Vagina (tissue), 2 donors: ENCODE measurements around the gene ARFGEF3.

ENCODE experiments used
- POLR2A ChIP-seq, 2 donors: fragments of 450-650 bp; IDR thresholded peaks; one replicate each; pipeline ENCODE4 v1.6.1; 2017; ENCODE audit warnings: antibody characterized with exemption in 2 of 2, mild to moderate bottlenecking in 2 of 2, moderate library complexity in 2 of 2
- TF ChIP-seq, protein P1 (sequence below), 3 experiments: fragments of 450-650 bp in 2 of 3; fragments of 200-600 bp in 1 of 3; sonication (generic) in 1 of 3; IDR thresholded peaks; one replicate each; pipeline ENCODE4 v1.5.1; 2017 to 2019; ENCODE audit warnings: antibody characterized with exemption in 3 of 3, mild to moderate bottlenecking in 2 of 3, moderate library complexity in 2 of 3

DNA sequence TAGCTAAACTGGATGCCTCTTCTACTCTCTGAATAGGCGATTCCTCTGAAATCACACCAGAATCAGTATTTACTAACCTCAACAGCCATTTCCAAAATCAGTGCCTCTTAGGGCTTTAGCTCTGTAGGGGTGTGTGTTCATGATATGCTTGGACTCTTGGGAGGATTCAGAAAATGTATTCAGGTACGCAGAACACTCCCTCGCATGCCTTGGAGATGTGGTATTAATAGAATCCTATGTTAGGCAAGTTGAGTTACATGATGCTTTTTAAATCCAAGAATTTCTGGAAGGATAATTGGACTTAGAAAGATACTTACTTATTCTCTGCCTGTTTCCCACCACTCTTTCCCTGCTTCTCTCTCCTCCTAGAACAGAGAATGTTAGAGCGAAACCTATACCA is 88.3 kb downstream of the ARFGEF3 start:
- TF ChIP-seq POLR2A (IDR thresholded peaks at IDR 0.05), result no peak
- TF ChIP-seq, protein P1, sequence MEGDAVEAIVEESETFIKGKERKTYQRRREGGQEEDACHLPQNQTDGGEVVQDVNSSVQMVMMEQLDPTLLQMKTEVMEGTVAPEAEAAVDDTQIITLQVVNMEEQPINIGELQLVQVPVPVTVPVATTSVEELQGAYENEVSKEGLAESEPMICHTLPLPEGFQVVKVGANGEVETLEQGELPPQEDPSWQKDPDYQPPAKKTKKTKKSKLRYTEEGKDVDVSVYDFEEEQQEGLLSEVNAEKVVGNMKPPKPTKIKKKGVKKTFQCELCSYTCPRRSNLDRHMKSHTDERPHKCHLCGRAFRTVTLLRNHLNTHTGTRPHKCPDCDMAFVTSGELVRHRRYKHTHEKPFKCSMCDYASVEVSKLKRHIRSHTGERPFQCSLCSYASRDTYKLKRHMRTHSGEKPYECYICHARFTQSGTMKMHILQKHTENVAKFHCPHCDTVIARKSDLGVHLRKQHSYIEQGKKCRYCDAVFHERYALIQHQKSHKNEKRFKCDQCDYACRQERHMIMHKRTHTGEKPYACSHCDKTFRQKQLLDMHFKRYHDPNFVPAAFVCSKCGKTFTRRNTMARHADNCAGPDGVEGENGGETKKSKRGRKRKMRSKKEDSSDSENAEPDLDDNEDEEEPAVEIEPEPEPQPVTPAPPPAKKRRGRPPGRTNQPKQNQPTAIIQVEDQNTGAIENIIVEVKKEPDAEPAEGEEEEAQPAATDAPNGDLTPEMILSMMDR (IDR thresholded peaks at IDR 0.05), result no peak
